B cell (primary cell): ENCODE data around the gene FAM124A. TPM values are rescaled to one million over a fixed set of nuclear protein-coding genes. Genes with fewer than 3 reads are reported as not detected.

Source experiments
- ATAC-seq: fragments of 200-7000 bp; cut with Tn5 transposase; one replicate; pipeline ENCODE4 v1.10.0; 2021; ENCODE audit warnings: low read depth, mild to moderate bottlenecking, moderate number of reproducible peaks, moderate library complexity
- CTCF ChIA-PET: fragments of 350-600 bp; sonication (Branson Sonifier 250); formaldehyde crosslinking; loops from one replicate; lab custom pipeline; 2021; ENCODE audit warnings: antibody characterized with exemption, inconsistent platforms; lab: Charles Lee
- POLR2A ChIA-PET: fragments of 350-600 bp; sonication (Branson Sonifier 250); formaldehyde crosslinking; loops from one replicate; lab custom pipeline; 2021; ENCODE audit warnings: antibody characterized with exemption; lab: Charles Lee
- DNase-seq: peaks from one replicate; pipeline ENCODE4 v3.0.0; 2013
- H2AFZ ChIP-seq: 2 replicates; pipeline ENCODE4 v1.6.1; 2012; ENCODE audit warnings: mild to moderate bottlenecking, low read depth, low read length; ENCODE audit not compliant: insufficient read depth, poor library complexity, severe bottlenecking
- H3K27ac ChIP-seq, 2 donors: 1 replicate in 1 of 2; 2 replicates in 1 of 2; pipeline ENCODE4 v1.5.1; 2012 to 2013; ENCODE audit warnings: low read length in 2 of 2, mild to moderate bottlenecking in 2 of 2, moderate library complexity in 1 of 2
- H3K27me3 ChIP-seq, 4 experiments: fragments of 200-600 bp in 1 of 4; sonication (generic) in 1 of 4; replicated peaks in 1 of 4; 1 replicate in 2 of 4; 2 replicates in 2 of 4; pipeline versions ENCODE4 v1.6.1 to v1.7.0; 2013 to 2016; ENCODE audit warnings: low read length in 3 of 4, mild to moderate bottlenecking in 2 of 4, mixed read lengths in 1 of 4, moderate library complexity in 1 of 4; ENCODE audit not compliant: insufficient read depth in 4 of 4, control insufficient read depth in 3 of 4; ENCODE audit errors: control extremely low read depth in 1 of 4
- H3K36me3 ChIP-seq, 2 experiments: replicated peaks in 1 of 2; 1 replicate in 1 of 2; 2 replicates in 1 of 2; pipeline versions ENCODE4 v1.6.1 to v1.7.1; 2013; ENCODE audit warnings: low read length in 1 of 2; ENCODE audit not compliant: insufficient read depth in 2 of 2, control insufficient read depth in 1 of 2; ENCODE audit errors: control extremely low read depth in 1 of 2, extremely low read depth in 1 of 2
- H3K4me1 ChIP-seq, 2 donors: fragments of 200-600 bp in 1 of 2; sonication (generic) in 1 of 2; 1 replicate in 1 of 2; 2 replicates in 1 of 2; pipeline versions ENCODE4 v1.5.1 to v1.6.1; 2013 to 2017; ENCODE audit warnings: low read length in 2 of 2; ENCODE audit not compliant: control insufficient read depth in 2 of 2, insufficient read depth in 2 of 2
- H3K4me2 ChIP-seq: replicated peaks from 2 replicates; pipeline ENCODE3; 2012; ENCODE audit warnings: mild to moderate bottlenecking, low read depth, low read length; ENCODE audit not compliant: poor library complexity, severe bottlenecking
- H3K4me3 ChIP-seq, 5 experiments: fragments of 200-600 bp in 1 of 5; sonication (generic) in 1 of 5; 1 replicate in 3 of 5; 2 replicates in 2 of 5; pipeline versions ENCODE4 v1.5.1 to v1.7.0; 2011 to 2016; ENCODE audit warnings: low read length in 4 of 5, mild to moderate bottlenecking in 4 of 5, low read depth in 2 of 5, control low read depth in 1 of 5, moderate library complexity in 1 of 5; ENCODE audit not compliant: insufficient read depth in 1 of 5; ENCODE audit errors: control extremely low read depth in 1 of 5, extremely low read depth in 1 of 5
- H3K79me2 ChIP-seq: fragments of 200-600 bp; sonication (generic); one replicate; pipeline ENCODE4 v1.6.0; 2016; ENCODE audit warnings: low read length; ENCODE audit not compliant: control insufficient read depth, insufficient read depth
- H3K9ac ChIP-seq: fragments of 200-600 bp; sonication (generic); 2 replicates; pipeline ENCODE4 v1.6.1; 2017; ENCODE audit warnings: mild to moderate bottlenecking, low read length, moderate library complexity
- H3K9me3 ChIP-seq, 3 donors: one replicate each; pipeline versions ENCODE4 v1.6.1 to v1.7.1; 2013; ENCODE audit warnings: low read length in 2 of 3; ENCODE audit not compliant: control insufficient read depth in 2 of 3, insufficient read depth in 1 of 3; ENCODE audit errors: control extremely low read depth in 1 of 3
- H4K20me1 ChIP-seq: 2 replicates; pipeline ENCODE4 v1.6.0; 2012; ENCODE audit warnings: mild to moderate bottlenecking, low read length; ENCODE audit not compliant: insufficient read depth, control insufficient read depth, poor library complexity, severe bottlenecking
- H3K27ac Mint-ChIP-seq: one replicate; pipeline ENCODE4 v1.8.0; 2021; ENCODE audit warnings: mixed read lengths
- H3K27me3 Mint-ChIP-seq: one replicate; pipeline ENCODE4 v1.8.0; 2021; ENCODE audit warnings: mixed read lengths
- H3K4me1 Mint-ChIP-seq: one replicate; pipeline ENCODE4 v1.8.0; 2021; ENCODE audit warnings: mixed read lengths
- H3K4me3 Mint-ChIP-seq: one replicate; pipeline ENCODE4 v1.8.0; 2021; ENCODE audit warnings: mixed read lengths
- H3K9me3 Mint-ChIP-seq: one replicate; pipeline ENCODE4 v1.8.0; 2022; ENCODE audit warnings: mixed read lengths; ENCODE audit not compliant: insufficient read depth
- EZH2 ChIP-seq: IDR thresholded peaks from 2 replicates; pipeline ENCODE4 v1.6.1; 2012; ENCODE audit warnings: borderline replicate concordance, low read depth, mild to moderate bottlenecking, moderate library complexity, low read length; ENCODE audit not compliant: insufficient read depth, poor library complexity, severe bottlenecking
- WGBS: methylation state at CpG from one replicate; pipeline ENCODE4 v1.1.5; 2013; ENCODE audit warnings: missing lambda C conversion rate; ENCODE audit not compliant: insufficient coverage; 5-methylcytosine and 5-hydroxymethylcytosine counted together
- intact Hi-C: fragments of 100-400 bp; cut with micrococcal nuclease; formaldehyde crosslinking; loops from one replicate; pipeline ENCODE4 v1.10.0; 2022
- polyA plus RNA-seq: library from polyadenylated mRNA; depleted of rRNA; stranded (reverse); fragments of >200 nt; gene quantifications from 2 replicates; pipeline ENCODE4 v1.2.3, GENCODE V29; 2012
- total RNA-seq, 2 donors: library from RNA; stranded (reverse); fragments of 120-200 nt in 1 of 2; gene quantifications; 1 replicate in 1 of 2; 2 replicates in 1 of 2; pipeline versions ENCODE4 v1.2.3 to v1.2.4, GENCODE V29; 2013 to 2022
- TF ChIP-seq, protein P1 (sequence below): fragments of 200-600 bp; IDR thresholded peaks from one replicate; pipeline ENCODE4 v1.8.0; 2022; ENCODE audit warnings: antibody characterized with exemption, mild to moderate bottlenecking

Gene FAM124A
- total and polyA plus RNA-seq, 2 donors (not counting 1 experiment from before 2014, with no cell fraction given): 0.09 to 0.39 TPM

DNA sequence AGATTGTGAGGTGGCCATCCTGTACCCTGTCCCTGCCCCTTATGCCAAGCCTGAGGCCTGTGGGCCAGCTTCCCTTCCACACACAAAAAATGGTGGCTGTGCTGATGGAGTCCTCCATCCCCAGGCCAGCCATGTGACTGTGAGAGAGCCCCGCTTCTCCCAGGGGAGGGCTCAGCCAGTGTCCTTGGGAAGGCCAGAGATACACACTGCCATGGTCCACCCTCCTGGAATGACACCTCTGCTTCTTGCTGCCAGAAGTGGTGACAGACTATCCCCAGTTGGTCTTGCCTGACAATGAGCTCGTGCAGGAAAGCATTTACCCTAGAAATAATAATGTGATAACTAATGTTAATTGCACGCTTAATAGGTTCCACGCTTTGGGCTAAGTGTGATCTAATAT, 38.0 kb downstream of the FAM124A start:
- no peaks in the 10 kb centered on the region for H3K79me2 ChIP-seq
- no peak overlapping the region for H3K4me2 ChIP-seq
- no peak overlapping the region for H3K27ac ChIP-seq
- Mint-ChIP-seq H3K4me3 (no peak overlapping the region), H3K27me3 (peaks cover 14% of the 10 kb centered on the region), H3K9me3 (no peaks in the 10 kb centered on the region), H3K4me1 (no peaks in the 10 kb centered on the region), H3K27ac (no peak overlapping the region)
- POLR2A ChIA-PET: no interaction called here
- TF ChIP-seq, protein P1, sequence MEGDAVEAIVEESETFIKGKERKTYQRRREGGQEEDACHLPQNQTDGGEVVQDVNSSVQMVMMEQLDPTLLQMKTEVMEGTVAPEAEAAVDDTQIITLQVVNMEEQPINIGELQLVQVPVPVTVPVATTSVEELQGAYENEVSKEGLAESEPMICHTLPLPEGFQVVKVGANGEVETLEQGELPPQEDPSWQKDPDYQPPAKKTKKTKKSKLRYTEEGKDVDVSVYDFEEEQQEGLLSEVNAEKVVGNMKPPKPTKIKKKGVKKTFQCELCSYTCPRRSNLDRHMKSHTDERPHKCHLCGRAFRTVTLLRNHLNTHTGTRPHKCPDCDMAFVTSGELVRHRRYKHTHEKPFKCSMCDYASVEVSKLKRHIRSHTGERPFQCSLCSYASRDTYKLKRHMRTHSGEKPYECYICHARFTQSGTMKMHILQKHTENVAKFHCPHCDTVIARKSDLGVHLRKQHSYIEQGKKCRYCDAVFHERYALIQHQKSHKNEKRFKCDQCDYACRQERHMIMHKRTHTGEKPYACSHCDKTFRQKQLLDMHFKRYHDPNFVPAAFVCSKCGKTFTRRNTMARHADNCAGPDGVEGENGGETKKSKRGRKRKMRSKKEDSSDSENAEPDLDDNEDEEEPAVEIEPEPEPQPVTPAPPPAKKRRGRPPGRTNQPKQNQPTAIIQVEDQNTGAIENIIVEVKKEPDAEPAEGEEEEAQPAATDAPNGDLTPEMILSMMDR: no peak
- no peak for TF ChIP-seq EZH2
- intact Hi-C loops: no loop called here
- H3K27me3 ChIP-seq: no peaks in the 10 kb centered on the region
- H2AFZ ChIP-seq: no peak overlapping the region
- H3K36me3 ChIP-seq: no peaks in the 10 kb centered on the region
- WGBS: 94% methylated on average over 1 of the region's 4 CpGs
- ATAC-seq: no peak
- no peaks in the 10 kb centered on the region for H4K20me1 ChIP-seq
- H3K9ac ChIP-seq: no peak overlapping the region
- CTCF ChIA-PET: interaction anchor here (1.4 kb wide), 1 partner anchor 26 kb away, joined by 3 read pairs; no protein-coding TSS in a partner anchor
- H3K4me1 ChIP-seq: no peaks in the 10 kb centered on the region
- H3K4me3 ChIP-seq: no peak overlapping the region
- no peaks in the 10 kb centered on the region for H3K9me3 ChIP-seq
- no peak for DNase-seq

DNA sequence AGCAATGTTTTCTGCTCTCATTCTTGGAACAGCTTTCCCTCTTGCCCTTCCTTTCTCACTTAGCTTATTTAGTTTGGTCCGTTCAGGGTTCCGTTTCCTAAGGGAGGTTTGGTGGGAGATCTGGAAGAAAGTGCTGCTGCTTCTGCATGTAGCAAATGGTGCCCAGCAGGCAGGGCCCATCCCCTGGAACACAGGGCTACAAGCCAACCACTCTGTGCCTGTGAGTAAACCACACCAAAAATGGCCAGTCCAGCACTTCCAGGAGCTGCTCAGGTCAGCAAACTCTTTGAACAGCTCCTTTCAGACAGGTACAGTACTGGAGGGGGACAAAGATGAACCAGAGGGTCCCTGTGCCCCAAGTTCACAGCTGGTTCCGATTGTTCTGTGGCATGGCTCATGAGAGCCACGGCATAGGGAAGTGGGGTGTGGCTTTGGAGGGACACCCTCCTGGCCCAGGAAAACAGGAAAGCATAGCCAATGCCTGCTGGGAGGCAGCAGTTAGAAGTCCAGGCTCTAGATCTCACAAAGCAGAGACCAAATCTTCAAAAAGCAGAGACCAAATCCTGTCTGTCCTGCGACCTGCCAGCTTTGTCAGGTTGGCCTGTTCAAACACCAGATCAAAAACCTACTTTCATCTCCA, 39.5 kb downstream of the FAM124A start:
- intact Hi-C loops: no loop called here
- POLR2A ChIA-PET: no interaction called here
- H3K27ac Mint-ChIP-seq: no peak overlapping the region

More for the DNA sequence above, 39.5 kb downstream of the FAM124A start:
- Histone ChIP-seq H3K4me1 (no peaks in the 10 kb centered on the region), H3K79me2 (no peaks in the 10 kb centered on the region), H3K9me3 (no peaks in the 10 kb centered on the region), H3K4me3 (no peak overlapping the region), H3K4me2 (no peak overlapping the region), H3K36me3 (no peaks in the 10 kb centered on the region), H2AFZ (no peak overlapping the region), H3K27me3 (no peaks in the 10 kb centered on the region), H3K9ac (no peak overlapping the region), H4K20me1 (no peaks in the 10 kb centered on the region), H3K27ac (no peak overlapping the region)
- CTCF ChIA-PET: interaction anchor here (0.8 to 1.4 kb wide), 2 partner anchors 24 to 536 kb away, joined by 3 read pairs; no protein-coding TSS in a partner anchor
- no peak for TF ChIP-seq EZH2
- TF ChIP-seq, protein P1: no peak
- no peaks in the 10 kb centered on the region for H3K4me1 Mint-ChIP-seq
- no peak for ATAC-seq
- H3K4me3 Mint-ChIP-seq: no peak overlapping the region
- no peak for DNase-seq
- H3K27me3 Mint-ChIP-seq: peaks cover 14% of the 10 kb centered on the region
- no peaks in the 10 kb centered on the region for H3K9me3 Mint-ChIP-seq
- WGBS: 84% methylated on average over 2 of the region's 5 CpGs
